HepG2 (cell line): ENCODE results near the gene MAP2K6. TPM values are rescaled to one million over a fixed set of nuclear protein-coding genes. Genes with fewer than 3 reads are reported as not detected.

Source experiments
- CENPX ChIP-seq: sonication (generic); formaldehyde crosslinking; IDR thresholded peaks from 2 replicates; pipeline ENCODE4 v1.9.0; 2021; ENCODE audit warnings: mild to moderate bottlenecking, missing genetic modification reagents, moderate library complexity
- KAT8 ChIP-seq: IDR thresholded peaks from 2 replicates; pipeline ENCODE4 v1.6.1; 2016; ENCODE audit warnings: missing genetic modification reagents, missing compliant biosample characterization
- polyA plus RNA-seq, 8 experiments: library from polyadenylated mRNA; depleted of rRNA in 3 of 8; stranded (reverse) in 7 of 8; unstranded in 1 of 8; fragments of >200 nt; fragmentation: Illumina TruSeq in 4 of 8; extraction: Trizol in 4 of 8; gene quantifications; 2 replicates each; pipeline versions ENCODE4 v1.2.1 to v1.2.3, GENCODE V29; 2011 to 2016; ENCODE audit warnings: low read depth in 4 of 8, missing spikeins in 1 of 8, mixed read lengths in 1 of 8; ENCODE audit not compliant: insufficient read depth in 1 of 8
- total RNA-seq, 5 experiments: library from RNA; depleted of rRNA; stranded (reverse); fragments of >200 nt; fragmentation: Illumina TruSeq; extraction: Trizol; gene quantifications; 2 replicates each; pipeline ENCODE4 v1.2.3, GENCODE V29; 2016; ENCODE audit warnings: low read depth in 1 of 5
- TF ChIP-seq, protein P1 (sequence below): sonication (generic); formaldehyde crosslinking; IDR thresholded peaks from 2 replicates; pipeline ENCODE4 v1.5.0; 2020; ENCODE audit warnings: mild to moderate bottlenecking, missing genetic modification reagents, moderate library complexity
- TF ChIP-seq, protein P2 (sequence below): IDR thresholded peaks from 2 replicates; pipeline ENCODE4 v1.6.1; 2012; ENCODE audit warnings: low read depth, low read length, improper control_type of control experiment
- TF ChIP-seq, protein P3 (sequence below): sonication (generic); formaldehyde crosslinking; IDR thresholded peaks from 2 replicates; pipeline ENCODE4 v1.8.0; 2022; ENCODE audit warnings: missing genetic modification reagents, mild to moderate bottlenecking, borderline replicate concordance
- TF ChIP-seq, protein P4 (sequence below), 2 experiments: sonication (generic) in 1 of 2; formaldehyde crosslinking in 1 of 2; IDR thresholded peaks; 2 replicates each; pipeline versions ENCODE4 v1.4.0 to v1.6.1; 2016 to 2020; ENCODE audit warnings: borderline replicate concordance in 1 of 2, low read depth in 1 of 2, mild to moderate bottlenecking in 1 of 2, missing genetic modification reagents in 1 of 2

Gene MAP2K6
- total and polyA plus RNA-seq, 2 of the 13 experiments (the other 11 are each of a cell fraction or from before 2014, with no cell fraction given) = 5.1 to 33.6 TPM

DNA sequence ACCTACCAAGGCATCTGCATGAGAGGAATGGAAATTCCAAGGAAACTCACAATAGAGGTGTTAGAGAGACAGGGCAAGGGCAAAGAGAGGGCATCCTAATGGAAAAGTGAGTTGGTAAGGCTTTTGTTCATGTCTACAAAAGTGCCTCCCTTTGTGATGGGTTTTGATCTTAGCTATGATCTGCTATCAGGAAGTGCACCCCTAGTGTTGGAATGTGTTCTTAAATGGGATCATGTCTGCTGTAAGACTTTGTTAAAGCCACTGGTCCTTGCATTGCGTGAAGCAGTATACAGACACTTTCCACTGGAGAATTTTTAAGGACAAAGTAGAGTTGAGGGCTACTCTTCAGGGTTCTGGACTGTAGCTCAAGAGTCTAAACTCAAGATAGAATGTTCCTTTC lies 92.0 kb downstream of the MAP2K6 start (continued):
- TF ChIP-seq, protein P1, sequence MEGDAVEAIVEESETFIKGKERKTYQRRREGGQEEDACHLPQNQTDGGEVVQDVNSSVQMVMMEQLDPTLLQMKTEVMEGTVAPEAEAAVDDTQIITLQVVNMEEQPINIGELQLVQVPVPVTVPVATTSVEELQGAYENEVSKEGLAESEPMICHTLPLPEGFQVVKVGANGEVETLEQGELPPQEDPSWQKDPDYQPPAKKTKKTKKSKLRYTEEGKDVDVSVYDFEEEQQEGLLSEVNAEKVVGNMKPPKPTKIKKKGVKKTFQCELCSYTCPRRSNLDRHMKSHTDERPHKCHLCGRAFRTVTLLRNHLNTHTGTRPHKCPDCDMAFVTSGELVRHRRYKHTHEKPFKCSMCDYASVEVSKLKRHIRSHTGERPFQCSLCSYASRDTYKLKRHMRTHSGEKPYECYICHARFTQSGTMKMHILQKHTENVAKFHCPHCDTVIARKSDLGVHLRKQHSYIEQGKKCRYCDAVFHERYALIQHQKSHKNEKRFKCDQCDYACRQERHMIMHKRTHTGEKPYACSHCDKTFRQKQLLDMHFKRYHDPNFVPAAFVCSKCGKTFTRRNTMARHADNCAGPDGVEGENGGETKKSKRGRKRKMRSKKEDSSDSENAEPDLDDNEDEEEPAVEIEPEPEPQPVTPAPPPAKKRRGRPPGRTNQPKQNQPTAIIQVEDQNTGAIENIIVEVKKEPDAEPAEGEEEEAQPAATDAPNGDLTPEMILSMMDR (CRISPR knock-in tag) = peak; percentile 36; the same call in 1 of the 2 replicates
- TF ChIP-seq, protein P2, sequence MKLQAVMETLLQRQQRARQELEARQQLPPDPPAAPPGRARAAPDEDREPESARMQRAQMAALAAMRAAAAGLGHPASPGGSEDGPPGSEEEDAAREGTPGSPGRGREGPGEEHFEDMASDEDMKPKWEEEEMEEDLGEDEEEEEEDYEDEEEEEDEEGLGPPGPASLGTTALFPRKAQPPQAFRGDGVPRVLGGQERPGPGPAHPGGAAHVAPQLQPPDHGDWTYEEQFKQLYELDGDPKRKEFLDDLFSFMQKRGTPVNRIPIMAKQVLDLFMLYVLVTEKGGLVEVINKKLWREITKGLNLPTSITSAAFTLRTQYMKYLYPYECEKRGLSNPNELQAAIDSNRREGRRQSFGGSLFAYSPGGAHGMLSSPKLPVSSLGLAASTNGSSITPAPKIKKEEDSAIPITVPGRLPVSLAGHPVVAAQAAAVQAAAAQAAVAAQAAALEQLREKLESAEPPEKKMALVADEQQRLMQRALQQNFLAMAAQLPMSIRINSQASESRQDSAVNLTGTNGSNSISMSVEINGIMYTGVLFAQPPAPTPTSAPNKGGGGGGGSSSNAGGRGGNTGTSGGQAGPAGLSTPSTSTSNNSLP = peak; percentile 69
- TF ChIP-seq KAT8 (CRISPR knock-in tag) = no peak
- TF ChIP-seq CENPX (CRISPR knock-in tag) = no peak
- TF ChIP-seq, protein P3, sequence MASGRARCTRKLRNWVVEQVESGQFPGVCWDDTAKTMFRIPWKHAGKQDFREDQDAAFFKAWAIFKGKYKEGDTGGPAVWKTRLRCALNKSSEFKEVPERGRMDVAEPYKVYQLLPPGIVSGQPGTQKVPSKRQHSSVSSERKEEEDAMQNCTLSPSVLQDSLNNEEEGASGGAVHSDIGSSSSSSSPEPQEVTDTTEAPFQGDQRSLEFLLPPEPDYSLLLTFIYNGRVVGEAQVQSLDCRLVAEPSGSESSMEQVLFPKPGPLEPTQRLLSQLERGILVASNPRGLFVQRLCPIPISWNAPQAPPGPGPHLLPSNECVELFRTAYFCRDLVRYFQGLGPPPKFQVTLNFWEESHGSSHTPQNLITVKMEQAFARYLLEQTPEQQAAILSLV = no peak
- TF ChIP-seq, protein P4, sequence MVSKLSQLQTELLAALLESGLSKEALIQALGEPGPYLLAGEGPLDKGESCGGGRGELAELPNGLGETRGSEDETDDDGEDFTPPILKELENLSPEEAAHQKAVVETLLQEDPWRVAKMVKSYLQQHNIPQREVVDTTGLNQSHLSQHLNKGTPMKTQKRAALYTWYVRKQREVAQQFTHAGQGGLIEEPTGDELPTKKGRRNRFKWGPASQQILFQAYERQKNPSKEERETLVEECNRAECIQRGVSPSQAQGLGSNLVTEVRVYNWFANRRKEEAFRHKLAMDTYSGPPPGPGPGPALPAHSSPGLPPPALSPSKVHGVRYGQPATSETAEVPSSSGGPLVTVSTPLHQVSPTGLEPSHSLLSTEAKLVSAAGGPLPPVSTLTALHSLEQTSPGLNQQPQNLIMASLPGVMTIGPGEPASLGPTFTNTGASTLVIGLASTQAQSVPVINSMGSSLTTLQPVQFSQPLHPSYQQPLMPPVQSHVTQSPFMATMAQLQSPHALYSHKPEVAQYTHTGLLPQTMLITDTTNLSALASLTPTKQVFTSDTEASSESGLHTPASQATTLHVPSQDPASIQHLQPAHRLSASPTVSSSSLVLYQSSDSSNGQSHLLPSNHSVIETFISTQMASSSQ (IDR thresholded peaks at IDR 0.05; ENCODE audit: low read depth) = no peak
- TF ChIP-seq, protein P4 (CRISPR knock-in tag; IDR thresholded peaks at IDR 0.05; ENCODE audit: borderline replicate concordance) = no peak
